Neural cell (in vitro differentiated cells): ENCODE results near the gene CABP7. TPM values are rescaled to one million over a fixed set of nuclear protein-coding genes. Genes with fewer than 3 reads are reported as not detected.

ENCODE experiments used
- H2AFZ ChIP-seq: fragments of 200-600, 300-800 bp; sonication (generic), shearing (Covaris generic); 2 replicates; pipeline ENCODE4 v1.6.0; 2014; ENCODE audit warnings: low read depth, mild to moderate bottlenecking, antibody characterized with exemption, low read length, moderate library complexity
- H3F3A ChIP-seq: fragments of 200-600 bp; shearing (Covaris generic); 2 replicates; pipeline ENCODE4 v1.6.1; 2016; ENCODE audit warnings: mild to moderate bottlenecking, moderate library complexity, mixed read lengths, antibody characterized with exemption, low read length; ENCODE audit not compliant: insufficient read depth, poor library complexity, severe bottlenecking
- H3K27ac ChIP-seq: fragments of 200-600, 300-800 bp; sonication (generic), shearing (Covaris generic); 2 replicates; pipeline ENCODE4 v1.5.1; 2014; ENCODE audit warnings: mild to moderate bottlenecking, low read length, moderate library complexity
- H3K27me3 ChIP-seq: fragments of 300-800, 200-600 bp; sonication (generic), shearing (Covaris generic); 2 replicates; pipeline ENCODE4 v1.6.0; 2014; ENCODE audit warnings: mild to moderate bottlenecking, low read depth, low read length, moderate library complexity; ENCODE audit not compliant: insufficient read depth
- H3K36me3 ChIP-seq: fragments of 300-800, 200-600 bp; sonication (generic), shearing (Covaris generic); 2 replicates; pipeline ENCODE4 v1.5.1; 2014; ENCODE audit warnings: mild to moderate bottlenecking, antibody characterized with exemption, low read length, moderate library complexity; ENCODE audit not compliant: insufficient read depth
- H3K4me2 ChIP-seq: fragments of 300-800, 200-600 bp; sonication (generic), shearing (Covaris generic); 2 replicates; pipeline ENCODE4 v1.6.0; 2014; ENCODE audit warnings: mild to moderate bottlenecking, low read length
- H3K4me3 ChIP-seq: fragments of 300-800, 200-600 bp; sonication (generic), shearing (Covaris generic); 2 replicates; pipeline ENCODE4 v1.5.1; 2014; ENCODE audit warnings: mild to moderate bottlenecking, low read length, moderate library complexity
- H3K79me2 ChIP-seq: fragments of 200-600 bp; shearing (Covaris generic); replicated peaks from 2 replicates; pipeline ENCODE4 v1.6.0; 2014; ENCODE audit warnings: mild to moderate bottlenecking, low read length, moderate library complexity; ENCODE audit not compliant: insufficient read depth
- H3K9ac ChIP-seq: fragments of 300-800, 200-600 bp; sonication (generic), shearing (Covaris generic); 2 replicates; pipeline ENCODE4 v1.6.1; 2016; ENCODE audit warnings: mild to moderate bottlenecking, low read length, mixed read lengths
- H3K9me2 ChIP-seq: fragments of 200-600 bp; shearing (Covaris generic); 2 replicates; pipeline ENCODE4 v1.6.1; 2016; ENCODE audit warnings: mild to moderate bottlenecking, low read length, mixed read lengths; ENCODE audit not compliant: insufficient read depth
- H3K9me3 ChIP-seq: fragments of 200-600, 300-800 bp; sonication (generic), shearing (Covaris generic); 2 replicates; pipeline ENCODE4 v1.6.1; 2016; ENCODE audit warnings: mild to moderate bottlenecking, mixed run types, low read length, moderate library complexity, mixed read lengths
- H4K20me1 ChIP-seq: fragments of 200-600 bp; shearing (Covaris generic); 2 replicates; pipeline ENCODE4 v1.6.1; 2016; ENCODE audit warnings: mild to moderate bottlenecking, mixed run types; ENCODE audit not compliant: insufficient read depth
- CTCF ChIP-seq: fragments of 450-650 bp; IDR thresholded peaks from 2 replicates; pipeline ENCODE4 v1.5.1; 2014; ENCODE audit warnings: antibody characterized with exemption, mild to moderate bottlenecking, moderate library complexity; ENCODE audit not compliant: poor library complexity, severe bottlenecking
- EP300 ChIP-seq: fragments of 450-650 bp; conservative IDR thresholded peaks from 2 replicates; pipeline ENCODE4 v1.6.1; 2014; ENCODE audit warnings: antibody characterized with exemption, mild to moderate bottlenecking, moderate library complexity; ENCODE audit not compliant: poor library complexity, severe bottlenecking
- EZH2 ChIP-seq: fragments of 200-600, 300-800 bp; shearing (Covaris generic), sonication (generic); IDR thresholded peaks from 2 replicates; pipeline ENCODE4 v1.6.1; 2014; ENCODE audit warnings: antibody characterized with exemption, low read length, borderline replicate concordance, mild to moderate bottlenecking; ENCODE audit not compliant: insufficient read depth, poor library complexity, severe bottlenecking
- MXI1 ChIP-seq: fragments of 450-650 bp; conservative IDR thresholded peaks from 2 replicates; pipeline ENCODE4 v1.6.1; 2014; ENCODE audit warnings: antibody characterized with exemption, mild to moderate bottlenecking; ENCODE audit not compliant: poor library complexity, severe bottlenecking
- POLR2AphosphoS5 ChIP-seq: IDR thresholded peaks from 2 replicates; pipeline ENCODE4 v1.6.1; 2012
- RAD21 ChIP-seq: fragments of 450-650 bp; conservative IDR thresholded peaks from 2 replicates; pipeline ENCODE4 v1.6.1; 2014; ENCODE audit warnings: antibody characterized with exemption, mild to moderate bottlenecking, moderate library complexity
- REST ChIP-seq: IDR thresholded peaks from 2 replicates; pipeline ENCODE4 v1.6.1; 2012; ENCODE audit warnings: borderline replicate concordance
- SMC3 ChIP-seq: fragments of 450-650 bp; conservative IDR thresholded peaks from 2 replicates; pipeline ENCODE4 v1.6.1; 2014; ENCODE audit warnings: antibody characterized with exemption, mild to moderate bottlenecking, moderate library complexity; ENCODE audit not compliant: poor library complexity
- TAF1 ChIP-seq: IDR thresholded peaks from 2 replicates; pipeline ENCODE4 v1.6.1; 2012; ENCODE audit warnings: low read depth
- polyA plus RNA-seq: library from polyadenylated mRNA; depleted of rRNA; stranded (reverse); fragments of >200 nt; gene quantifications from 2 replicates; pipeline ENCODE4 v1.2.3, GENCODE V29; 2014

The CABP7 gene
- polyA plus RNA-seq, 1 donor from 2014 or later, result 0.67 TPM

DNA sequence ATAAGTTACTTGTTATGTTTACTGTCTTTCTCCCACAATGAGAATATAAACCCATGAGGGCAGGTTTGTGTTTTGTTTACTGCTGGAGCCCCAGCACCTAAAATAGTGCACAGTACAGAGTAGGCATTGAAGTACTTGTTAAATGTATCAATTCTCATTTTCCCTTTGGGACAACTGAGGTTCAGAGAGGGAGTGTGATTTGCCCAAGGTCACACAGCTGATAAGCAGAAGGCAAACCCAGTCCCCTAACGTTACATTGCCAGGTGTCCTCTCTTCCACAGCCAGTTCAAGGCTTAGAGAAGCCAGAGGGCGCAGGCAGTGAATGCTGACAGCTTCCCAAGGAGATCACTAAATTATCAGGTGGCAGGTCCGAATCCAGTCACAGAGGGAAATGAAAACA, 30.2 kb downstream of the CABP7 start:
- Histone ChIP-seq H3K36me3 (no peaks in the 10 kb centered on the region), H3K4me2 (no peak overlapping the region), H3K9me3 (no peaks in the 10 kb centered on the region), H3K27me3 (no peaks in the 10 kb centered on the region), H2AFZ (no peak overlapping the region), H3K9me2 (no peaks in the 10 kb centered on the region), H4K20me1 (no peaks in the 10 kb centered on the region), H3F3A (no peaks in the 10 kb centered on the region), H3K4me3 (no peak overlapping the region), H3K79me2 (no peaks in the 10 kb centered on the region), H3K27ac (no peak overlapping the region), H3K9ac (no peak overlapping the region)
- no peak for TF ChIP-seq CTCF
- TF ChIP-seq MXI1, result no peak
- TF ChIP-seq EZH2, result no peak
- no peak for TF ChIP-seq EP300
- no peak for TF ChIP-seq SMC3
- no peak for TF ChIP-seq REST
- no peak for TF ChIP-seq TAF1
- TF ChIP-seq RAD21, result no peak
- no peak for TF ChIP-seq POLR2AphosphoS5

DNA sequence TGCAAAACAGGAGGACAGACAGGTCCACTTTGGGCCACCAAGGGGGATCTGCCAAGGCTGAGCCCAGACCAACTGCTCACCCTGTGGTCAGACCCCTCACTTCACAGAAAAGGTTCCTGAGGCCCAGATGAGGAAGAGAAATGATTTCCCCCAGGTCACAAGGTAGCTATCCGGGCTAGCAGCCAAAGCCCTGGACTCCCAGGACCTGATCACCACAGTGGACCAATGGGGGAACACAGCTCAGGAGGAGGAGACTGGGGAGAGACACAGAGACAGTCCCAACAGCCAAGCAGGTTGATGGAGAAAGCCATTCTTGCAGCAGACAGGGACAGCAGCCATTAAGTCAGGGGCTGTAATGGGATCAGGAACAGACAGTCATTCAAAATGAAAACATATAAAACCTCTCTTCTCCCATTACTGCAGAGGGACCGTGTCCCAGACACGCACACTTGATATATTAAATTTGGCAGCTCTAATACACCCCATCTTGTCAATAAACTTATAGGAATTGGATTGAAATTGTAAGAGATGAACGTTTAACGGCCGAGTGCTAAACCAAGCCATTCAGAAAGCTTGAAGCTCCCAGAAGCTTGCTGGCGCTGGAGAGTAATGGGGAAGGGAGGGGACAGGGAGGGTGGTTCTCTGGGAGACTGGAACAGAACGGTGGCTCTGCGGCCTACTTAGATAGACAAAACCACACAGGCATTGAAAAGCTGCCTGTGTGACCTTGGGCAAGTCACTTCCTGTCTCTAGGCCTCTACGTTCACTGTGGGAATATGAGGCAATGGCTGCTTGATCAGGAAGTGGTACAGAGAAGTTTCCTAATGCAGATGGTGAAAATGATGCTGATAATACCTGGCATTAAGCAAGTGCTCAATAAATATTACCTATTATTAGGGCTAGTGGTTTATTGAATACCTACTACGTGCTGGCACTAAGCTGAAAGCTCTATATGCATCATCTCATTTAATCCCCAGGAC, 31.0 kb downstream of the CABP7 start:
- H3K36me3 ChIP-seq, result no peaks in the 10 kb centered on the region
- H4K20me1 ChIP-seq, result no peaks in the 10 kb centered on the region
- no peaks in the 10 kb centered on the region for H3K27me3 ChIP-seq
- H3F3A ChIP-seq, result no peaks in the 10 kb centered on the region
- no peaks in the 10 kb centered on the region for H3K79me2 ChIP-seq
- H3K4me3 ChIP-seq, result no peak overlapping the region
- H3K27ac ChIP-seq, result no peak overlapping the region
- no peaks in the 10 kb centered on the region for H3K9me3 ChIP-seq
- no peak overlapping the region for H3K4me2 ChIP-seq
- H3K9ac ChIP-seq, result no peak overlapping the region
- TF ChIP-seq MXI1 (no peak), SMC3 (no peak), RAD21 (no peak), REST (no peak), POLR2AphosphoS5 (no peak), CTCF (no peak), EP300 (no peak), TAF1 (no peak), EZH2 (no peak)
- H2AFZ ChIP-seq, result no peak overlapping the region
- no peaks in the 10 kb centered on the region for H3K9me2 ChIP-seq
